OCI-LY7 (cell line): ENCODE measurements around the gene ADD2. TPM values are rescaled to one million over a fixed set of nuclear protein-coding genes. Genes with fewer than 3 reads are reported as not detected.

Experiments
- BruUV-seq: library from RNA; stranded (reverse); fragments of 400-500 nt; replicated peaks from 2 replicates; lab custom pipeline; 2021; lab: Mats Ljungman, UMichigan
- CTCF ChIA-PET: fragments of 300-600 bp; sonication (Branson Sonifier 250); formaldehyde crosslinking; loops from one replicate; lab custom pipeline; 2022; ENCODE audit warnings: antibody characterized with exemption; ENCODE audit not compliant: unreplicated experiment; lab: Charles Lee
- POLR2A ChIA-PET: fragments of 300-600 bp; sonication (Branson Sonifier 250); formaldehyde crosslinking; loops from one replicate; lab custom pipeline; 2022; ENCODE audit warnings: antibody characterized with exemption; lab: Charles Lee
- DNase-seq: peaks from one replicate; pipeline ENCODE4 v3.0.0-alpha.2; 2015; ENCODE audit warnings: low spot score
- H2AFZ ChIP-seq: fragments of 200-600 bp; sonication (generic), shearing (Covaris generic); 2 replicates; pipeline ENCODE4 v1.6.1; 2014; ENCODE audit warnings: mild to moderate bottlenecking, antibody characterized with exemption, low read length, moderate library complexity
- H3K27ac ChIP-seq: fragments of 200-600 bp; sonication (generic); 2 replicates; pipeline ENCODE4 v1.5.1; 2014; ENCODE audit warnings: mixed run types, low read depth, mild to moderate bottlenecking, moderate library complexity, low read length, inconsistent platforms; ENCODE audit not compliant: poor library complexity, severe bottlenecking
- H3K36me3 ChIP-seq: fragments of 200-600 bp; sonication (generic); 2 replicates; pipeline ENCODE4 v1.6.1; 2014; ENCODE audit warnings: mild to moderate bottlenecking, antibody characterized with exemption, low read length, moderate library complexity, mixed read lengths; ENCODE audit not compliant: insufficient read depth
- H3K4me1 ChIP-seq: fragments of 200-600 bp; sonication (generic); 2 replicates; pipeline ENCODE4 v1.5.1; 2014; ENCODE audit warnings: mild to moderate bottlenecking, low read length; ENCODE audit not compliant: insufficient read depth, poor library complexity, severe bottlenecking
- H3K4me2 ChIP-seq: fragments of 200-600 bp; sonication (generic); 2 replicates; pipeline ENCODE4 v1.6.1; 2014; ENCODE audit warnings: mild to moderate bottlenecking, low read length
- H3K4me3 ChIP-seq: fragments of 200-600 bp; sonication (generic); 2 replicates; pipeline ENCODE4 v1.5.1; 2014; ENCODE audit warnings: mild to moderate bottlenecking, low read depth, low read length; ENCODE audit not compliant: poor library complexity, severe bottlenecking
- H3K79me2 ChIP-seq: fragments of 200-600 bp; sonication (generic); 2 replicates; pipeline ENCODE4 v1.6.1; 2016; ENCODE audit warnings: low read depth, mild to moderate bottlenecking, low read length, moderate library complexity, mixed read lengths; ENCODE audit not compliant: insufficient read depth
- H3K9me2 ChIP-seq: fragments of 200-600 bp; sonication (generic); 2 replicates; pipeline ENCODE4 v1.6.1; 2016; ENCODE audit warnings: mild to moderate bottlenecking, low read length, mixed read lengths; ENCODE audit not compliant: insufficient read depth
- H3K9me3 ChIP-seq: fragments of 200-600 bp; sonication (generic); 2 replicates; pipeline ENCODE4 v1.6.1; 2014; ENCODE audit warnings: mild to moderate bottlenecking, mixed run types, low read length, mixed read lengths
- H4K20me1 ChIP-seq: fragments of 200-600 bp; sonication (generic); 2 replicates; pipeline ENCODE4 v1.6.1; 2014; ENCODE audit warnings: mild to moderate bottlenecking, antibody characterized with exemption, low read length, moderate library complexity, mixed read lengths; ENCODE audit not compliant: insufficient read depth
- CTCF ChIP-seq: fragments of 200-600 bp; sonication (generic); conservative IDR thresholded peaks from 2 replicates; pipeline ENCODE4 v1.5.1; 2014; ENCODE audit warnings: mild to moderate bottlenecking, antibody characterized with exemption, low read length, moderate library complexity, mixed read lengths
- EZH2phosphoT487 ChIP-seq: fragments of 200-600 bp; sonication (generic); IDR thresholded peaks from 2 replicates; pipeline ENCODE4 v1.6.1; 2018; ENCODE audit warnings: low read depth, borderline replicate concordance, mild to moderate bottlenecking, mixed run types, antibody characterized with exemption, low read length, moderate library complexity, mixed read lengths
- intact Hi-C: fragments of 100-400 bp; cut with micrococcal nuclease; formaldehyde crosslinking; loops from one replicate; pipeline ENCODE4 v1.10.0; 2022; ENCODE audit not compliant: unreplicated experiment
- total RNA-seq, 2 experiments: library from RNA; depleted of rRNA in 1 of 2; stranded (reverse); fragments of >200 nt in 1 of 2; shearing (Covaris generic) in 1 of 2; gene quantifications; 2 replicates each; pipeline ENCODE4 v1.2.3, GENCODE V29; 2014 to 2022

ADD2 gene
- total RNA-seq, 2 experiments from 2014 or later, result not detected

- Histone ChIP-seq H3K79me2 (no peaks in the 10 kb centered on the region), H3K4me2 (no peak overlapping the region), H3K4me3 (no peak overlapping the region), H3K9me2 (no peaks in the 10 kb centered on the region), H3K4me1 (no peaks in the 10 kb centered on the region), H3K9me3 (no peaks in the 10 kb centered on the region), H2AFZ (no peak overlapping the region), H3K36me3 (no peaks in the 10 kb centered on the region), H3K27ac (no peak overlapping the region), H4K20me1 (no peaks in the 10 kb centered on the region)
- CTCF ChIA-PET, result no interaction called here
- intact Hi-C loops, result no loop called here
- DNase-seq, result no peak
- POLR2A ChIA-PET, result interaction anchor here (0.6 kb wide), 1 partner anchor 76 kb away, joined by 5 read pairs; no protein-coding TSS in a partner anchor
- BruUV-seq, result no TSS peak
- TF ChIP-seq CTCF (no peak), EZH2phosphoT487 (no peak)
Observed at GRCh38 chr2:70715071-70715985, 52.7 kb downstream of the ADD2 start.

- BruUV-seq, result no TSS peak
- H3K9me2 ChIP-seq, result no peaks in the 10 kb centered on the region
- ChIA-PET POLR2A (interaction anchor here (0.6 kb wide), 1 partner anchor 77 kb away, joined by 5 read pairs; no protein-coding TSS in a partner anchor), CTCF (no interaction called here)
- H3K27ac ChIP-seq, result no peak overlapping the region
- no peaks in the 10 kb centered on the region for H3K79me2 ChIP-seq
- H3K4me1 ChIP-seq, result no peaks in the 10 kb centered on the region
- intact Hi-C loops, result no loop called here
- no peaks in the 10 kb centered on the region for H3K9me3 ChIP-seq
- H3K4me3 ChIP-seq, result no peak overlapping the region
- H3K4me2 ChIP-seq, result no peak overlapping the region
- no peak for DNase-seq
- H4K20me1 ChIP-seq, result no peaks in the 10 kb centered on the region
- no peak for TF ChIP-seq CTCF
- no peak overlapping the region for H2AFZ ChIP-seq
- H3K36me3 ChIP-seq, result no peaks in the 10 kb centered on the region
Observed at GRCh38 chr2:70714141-70714905, 53.7 kb downstream of the ADD2 start.
